Upper lobe of right lung (tissue), 1 donor: ENCODE measurements around the gene EPB41L5. TPM values are rescaled to one million over a fixed set of nuclear protein-coding genes. Genes with fewer than 3 reads are reported as not detected.

ENCODE experiments used
- ATAC-seq: fragments of 200-7000 bp; cut with Tn5 transposase; one replicate; pipeline ENCODE4 v1.9.1; 2020; ENCODE audit warnings: mild to moderate bottlenecking, moderate library complexity
- DNase-seq: peaks from one replicate; pipeline ENCODE4 v3.0.0-alpha.2; 2020
- H3K27ac ChIP-seq: fragments of 200-600 bp; one replicate; pipeline ENCODE4 v1.8.0; 2022
- H3K27me3 ChIP-seq: fragments of 200-600 bp; one replicate; pipeline ENCODE4 v1.8.0; 2022; ENCODE audit warnings: mild to moderate bottlenecking
- H3K36me3 ChIP-seq: fragments of 200-600 bp; one replicate; pipeline ENCODE4 v1.8.0; 2022
- H3K4me1 ChIP-seq: fragments of 200-600 bp; one replicate; pipeline ENCODE4 v1.8.0; 2022
- H3K4me3 ChIP-seq: fragments of 200-600 bp; one replicate; pipeline ENCODE4 v1.8.0; 2022; ENCODE audit warnings: mild to moderate bottlenecking
- H3K9me3 ChIP-seq: fragments of 200-600 bp; one replicate; pipeline ENCODE4 v1.8.0; 2022
- intact Hi-C: fragments of 100-400 bp; cut with DNase I; formaldehyde crosslinking; loops from one replicate; pipeline ENCODE4 v1.11.0; 2022
- total RNA-seq: library from RNA; stranded (reverse); fragmentation: NEBNext Ultra II Directional; extraction: Animal tissue kit (Norgen Biotek cat#: 25700); gene quantifications from one replicate; pipeline ENCODE4 v1.2.1, GENCODE V29; 2021
- TF ChIP-seq, protein P1 (sequence below): fragments of 200-600 bp; IDR thresholded peaks from one replicate; pipeline ENCODE4 v1.8.0; 2022; ENCODE audit warnings: antibody characterized with exemption
- donor health status: DM: no; HTN: yes; CAD: no; lungs with severe emphysema.

The EPB41L5 gene
- total RNA-seq, 1 donor from 2014 or later, result 85.5 TPM

GRCh38 chr2:120177973-120178372 lies 165.1 kb downstream of the EPB41L5 start:
- TF ChIP-seq, protein P1, sequence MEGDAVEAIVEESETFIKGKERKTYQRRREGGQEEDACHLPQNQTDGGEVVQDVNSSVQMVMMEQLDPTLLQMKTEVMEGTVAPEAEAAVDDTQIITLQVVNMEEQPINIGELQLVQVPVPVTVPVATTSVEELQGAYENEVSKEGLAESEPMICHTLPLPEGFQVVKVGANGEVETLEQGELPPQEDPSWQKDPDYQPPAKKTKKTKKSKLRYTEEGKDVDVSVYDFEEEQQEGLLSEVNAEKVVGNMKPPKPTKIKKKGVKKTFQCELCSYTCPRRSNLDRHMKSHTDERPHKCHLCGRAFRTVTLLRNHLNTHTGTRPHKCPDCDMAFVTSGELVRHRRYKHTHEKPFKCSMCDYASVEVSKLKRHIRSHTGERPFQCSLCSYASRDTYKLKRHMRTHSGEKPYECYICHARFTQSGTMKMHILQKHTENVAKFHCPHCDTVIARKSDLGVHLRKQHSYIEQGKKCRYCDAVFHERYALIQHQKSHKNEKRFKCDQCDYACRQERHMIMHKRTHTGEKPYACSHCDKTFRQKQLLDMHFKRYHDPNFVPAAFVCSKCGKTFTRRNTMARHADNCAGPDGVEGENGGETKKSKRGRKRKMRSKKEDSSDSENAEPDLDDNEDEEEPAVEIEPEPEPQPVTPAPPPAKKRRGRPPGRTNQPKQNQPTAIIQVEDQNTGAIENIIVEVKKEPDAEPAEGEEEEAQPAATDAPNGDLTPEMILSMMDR, result no peak
- ATAC-seq (no peak), DNase-seq (no peak)
- peaks cover 9% of the 10 kb centered on the region for H3K36me3 ChIP-seq
- intact Hi-C loops, result no loop called here
- no peaks in the 10 kb centered on the region for H3K27me3 ChIP-seq
- no peaks in the 10 kb centered on the region for H3K9me3 ChIP-seq
- no peak overlapping the region for H3K4me3 ChIP-seq
- H3K4me1 ChIP-seq, result peaks cover 9% of the 10 kb centered on the region
- H3K27ac ChIP-seq, result peak overlapping the region; percentile 73

DNA sequence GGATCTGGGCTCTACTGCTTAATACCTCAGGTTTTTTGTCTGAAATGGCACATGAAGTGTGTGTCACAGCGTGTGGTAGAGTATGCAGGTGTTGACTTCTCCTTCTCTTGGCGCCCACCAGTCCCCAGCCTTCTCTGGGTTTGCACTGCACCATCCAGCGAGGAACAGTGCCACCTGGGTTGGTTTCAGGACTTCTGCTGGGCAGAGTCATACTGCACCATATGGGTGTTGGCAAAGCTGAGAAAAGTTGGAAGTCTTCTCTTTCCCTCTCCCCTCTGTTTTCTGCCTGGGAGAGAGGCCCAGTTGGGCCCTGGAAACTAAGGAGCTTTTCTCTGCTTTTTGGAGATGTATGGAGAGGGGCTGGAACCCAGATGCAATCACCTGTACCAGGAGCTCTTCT lies 166.5 kb downstream of the EPB41L5 start:
- Histone ChIP-seq H3K27me3 (no peaks in the 10 kb centered on the region), H3K27ac (no peak overlapping the region), H3K4me3 (no peak overlapping the region), H3K9me3 (no peaks in the 10 kb centered on the region), H3K4me1 (peaks cover 9% of the 10 kb centered on the region), H3K36me3 (peaks cover 9% of the 10 kb centered on the region)
- ATAC-seq (no peak), DNase-seq (no peak)
- intact Hi-C loops, result no loop called here
- TF ChIP-seq, protein P1, result no peak

DNA sequence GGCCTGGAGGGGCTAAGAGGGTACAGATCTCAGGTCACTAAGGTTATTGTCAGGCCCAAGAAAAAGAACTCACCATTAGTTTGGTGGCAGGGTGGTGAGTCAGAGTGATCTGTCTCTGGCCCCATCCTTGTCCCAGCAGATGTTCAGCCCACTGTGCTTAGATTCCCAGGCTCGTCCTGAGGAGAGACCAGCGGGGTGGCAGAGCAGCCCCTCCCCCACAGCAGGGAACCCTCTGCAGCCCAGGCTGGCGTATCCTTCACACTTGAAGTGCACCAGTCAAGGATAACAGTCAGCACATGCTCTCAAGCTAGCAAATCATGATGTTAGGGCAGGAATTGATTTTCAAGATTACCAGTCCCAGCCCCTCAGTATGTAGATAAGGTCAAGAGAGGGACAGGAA lies 167.2 kb downstream of the EPB41L5 start:
- peaks cover 9% of the 10 kb centered on the region for H3K36me3 ChIP-seq
- H3K9me3 ChIP-seq, result no peaks in the 10 kb centered on the region
- no peak overlapping the region for H3K4me3 ChIP-seq
- intact Hi-C loops, result no loop called here
- H3K27me3 ChIP-seq, result no peaks in the 10 kb centered on the region
- H3K27ac ChIP-seq, result no peak overlapping the region
- TF ChIP-seq, protein P1, result no peak
- peaks cover 4% of the 10 kb centered on the region for H3K4me1 ChIP-seq
- DNase-seq (no peak), ATAC-seq (no peak)

- ATAC-seq (peak; percentile 12), DNase-seq (no peak)
- Histone ChIP-seq H3K4me1 (no peaks in the 10 kb centered on the region), H3K4me3 (no peak overlapping the region), H3K36me3 (peaks cover 9% of the 10 kb centered on the region), H3K27me3 (no peaks in the 10 kb centered on the region), H3K9me3 (no peaks in the 10 kb centered on the region), H3K27ac (no peak overlapping the region)
- TF ChIP-seq, protein P1, result no peak
- intact Hi-C loops, result no loop called here
Measured at GRCh38 chr2:120182019-120182560, 169.2 kb downstream of the EPB41L5 start.

GRCh38 chr2:120189189-120189588 lies 176.3 kb downstream of the EPB41L5 start:
- H3K36me3 ChIP-seq, result no peaks in the 10 kb centered on the region

More at GRCh38 chr2:120189189-120189588, 176.3 kb downstream of the EPB41L5 start:
- TF ChIP-seq, protein P1, result no peak
- Histone ChIP-seq H3K4me3 (no peak overlapping the region), H3K27me3 (no peaks in the 10 kb centered on the region), H3K27ac (no peak overlapping the region), H3K4me1 (no peaks in the 10 kb centered on the region), H3K9me3 (peaks cover 6% of the 10 kb centered on the region)
- DNase-seq (no peak), ATAC-seq (no peak)
- intact Hi-C loops, result no loop called here
